ENCODE results near the gene MYCL.

DNA sequence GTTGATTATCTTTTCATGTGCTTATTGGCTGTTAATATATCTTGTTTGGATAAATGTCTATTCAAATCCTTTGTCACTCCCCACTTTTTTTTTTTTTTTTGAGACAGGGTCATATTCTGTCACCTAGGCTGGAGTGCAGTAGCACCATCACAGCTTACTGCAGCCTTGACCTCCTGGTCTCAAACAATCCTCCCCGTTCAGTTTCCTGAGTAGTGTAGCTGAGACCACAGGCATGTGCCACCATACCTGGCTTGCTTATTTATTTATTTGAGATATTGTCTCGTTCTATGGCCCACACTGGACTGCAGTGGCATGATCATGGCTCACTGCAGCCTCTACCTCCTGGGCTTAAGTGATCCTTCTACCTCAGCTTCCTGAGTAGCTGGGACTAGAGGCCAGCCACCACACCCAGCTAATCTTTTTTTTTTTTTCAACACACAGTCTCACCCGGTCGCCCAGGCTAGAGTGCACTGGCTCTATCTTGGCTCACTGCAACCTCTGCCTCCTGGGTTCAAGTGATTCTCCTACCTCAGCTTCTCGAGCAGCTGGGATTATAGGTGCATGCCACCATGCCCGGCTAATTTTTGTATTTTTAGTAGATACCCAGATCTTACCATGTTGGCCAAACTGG is 13.9 kb upstream of the MYCL start:
- no peak for TF ChIP-seq EZH2 (IDR thresholded peaks at IDR 0.05; ENCODE audit: insufficient read depth, low read length)
- TF ChIP-seq, protein P1, sequence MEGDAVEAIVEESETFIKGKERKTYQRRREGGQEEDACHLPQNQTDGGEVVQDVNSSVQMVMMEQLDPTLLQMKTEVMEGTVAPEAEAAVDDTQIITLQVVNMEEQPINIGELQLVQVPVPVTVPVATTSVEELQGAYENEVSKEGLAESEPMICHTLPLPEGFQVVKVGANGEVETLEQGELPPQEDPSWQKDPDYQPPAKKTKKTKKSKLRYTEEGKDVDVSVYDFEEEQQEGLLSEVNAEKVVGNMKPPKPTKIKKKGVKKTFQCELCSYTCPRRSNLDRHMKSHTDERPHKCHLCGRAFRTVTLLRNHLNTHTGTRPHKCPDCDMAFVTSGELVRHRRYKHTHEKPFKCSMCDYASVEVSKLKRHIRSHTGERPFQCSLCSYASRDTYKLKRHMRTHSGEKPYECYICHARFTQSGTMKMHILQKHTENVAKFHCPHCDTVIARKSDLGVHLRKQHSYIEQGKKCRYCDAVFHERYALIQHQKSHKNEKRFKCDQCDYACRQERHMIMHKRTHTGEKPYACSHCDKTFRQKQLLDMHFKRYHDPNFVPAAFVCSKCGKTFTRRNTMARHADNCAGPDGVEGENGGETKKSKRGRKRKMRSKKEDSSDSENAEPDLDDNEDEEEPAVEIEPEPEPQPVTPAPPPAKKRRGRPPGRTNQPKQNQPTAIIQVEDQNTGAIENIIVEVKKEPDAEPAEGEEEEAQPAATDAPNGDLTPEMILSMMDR (IDR thresholded peaks at IDR 0.05; ENCODE audit: insufficient read depth, low read depth, low read length): no peak
